Panc1 (cell line): Measurements from ENCODE around the gene MYH11.

Experiments
- CTCF ChIP-seq: fragments of 450-650 bp; IDR thresholded peaks from 2 replicates; pipeline ENCODE4 v1.5.1; 2017; ENCODE audit warnings: mild to moderate bottlenecking
- POLR2AphosphoS5 ChIP-seq: IDR thresholded peaks from 2 replicates; pipeline ENCODE4 v1.6.1; 2012; ENCODE audit warnings: mild to moderate bottlenecking, low read depth, low read length, moderate library complexity
- SIN3A ChIP-seq: IDR thresholded peaks from 2 replicates; pipeline ENCODE4 v1.6.1; 2012; ENCODE audit warnings: low read depth, mild to moderate bottlenecking, low read length, moderate library complexity, borderline replicate concordance; ENCODE audit not compliant: insufficient read depth

GRCh38 chr16:15811481-15812400 is 45.1 kb downstream of the MYH11 start:
- no peak for TF ChIP-seq CTCF
- TF ChIP-seq POLR2AphosphoS5, result no peak
- TF ChIP-seq SIN3A, result no peak
